ENCODE results near the gene SAT1. TPM values are rescaled to one million over a fixed set of nuclear protein-coding genes. Genes with fewer than 3 reads are reported as not detected.

SAT1 gene
- total RNA-seq, 1 donor from 2014 or later, result 859 TPM

Other genes starting within 250 kb of the SAT1 start
- 84.8 TPM for gene PRDX4, start 115.7 kb upstream of the SAT1 start, total RNA-seq
- 52.0 TPM for gene ACOT9, start 39.9 kb upstream of the SAT1 start, total RNA-seq
- gene APOO, start 124.8 kb downstream of the SAT1 start, total RNA-seq, result 21.6 TPM
- not detected for gene CXorf58, start 124.8 kb downstream of the SAT1 start, total RNA-seq
- gene KLHL15, start 244.0 kb downstream of the SAT1 start, total RNA-seq, result 10.0 TPM

Data from mesenteric fat pad (tissue), 1 donor.